GM19463 (cell line): ENCODE measurements around the gene MEN1.
A peak's percentile ranks its signal among the peaks of the same experiment; 100 is the strongest.
"Not testable (repeated sequence)": the region's sequence is repeated elsewhere in the genome, so short reads cannot be mapped to it uniquely, and the experiment has no call there.

Experiments used
- ATAC-seq: cut with Tn5 transposase; IDR thresholded peaks from one replicate; pipeline ENCODE4 v1.9.1; 2021; ENCODE audit warnings: mild to moderate bottlenecking, moderate library complexity; ENCODE audit not compliant: unreplicated experiment

MEN1 gene

GRCh38 chr11:64834031-64834722, 23.8 kb upstream of the MEN1 start:
- ATAC-seq, result no peak

- no peak for ATAC-seq
Observed at GRCh38 chr11:64833509-64833908, 23.2 kb upstream of the MEN1 start.

DNA sequence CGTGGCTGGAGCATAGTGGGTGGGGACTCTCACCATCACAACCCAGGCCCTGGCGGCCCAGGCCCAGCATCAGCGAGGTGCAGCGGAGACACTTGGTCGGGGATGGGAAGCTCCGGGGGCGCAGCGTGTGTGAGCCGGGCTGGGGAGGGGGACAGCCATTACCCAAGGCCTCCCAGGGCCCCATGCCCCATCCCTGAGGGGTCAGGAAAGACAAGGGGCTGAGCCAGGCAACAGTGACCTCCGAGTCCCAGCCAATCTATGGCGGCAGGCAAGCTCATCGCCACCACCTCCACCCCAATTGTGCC, 22.8 kb upstream of the MEN1 start:
- ATAC-seq, result no peak

DNA sequence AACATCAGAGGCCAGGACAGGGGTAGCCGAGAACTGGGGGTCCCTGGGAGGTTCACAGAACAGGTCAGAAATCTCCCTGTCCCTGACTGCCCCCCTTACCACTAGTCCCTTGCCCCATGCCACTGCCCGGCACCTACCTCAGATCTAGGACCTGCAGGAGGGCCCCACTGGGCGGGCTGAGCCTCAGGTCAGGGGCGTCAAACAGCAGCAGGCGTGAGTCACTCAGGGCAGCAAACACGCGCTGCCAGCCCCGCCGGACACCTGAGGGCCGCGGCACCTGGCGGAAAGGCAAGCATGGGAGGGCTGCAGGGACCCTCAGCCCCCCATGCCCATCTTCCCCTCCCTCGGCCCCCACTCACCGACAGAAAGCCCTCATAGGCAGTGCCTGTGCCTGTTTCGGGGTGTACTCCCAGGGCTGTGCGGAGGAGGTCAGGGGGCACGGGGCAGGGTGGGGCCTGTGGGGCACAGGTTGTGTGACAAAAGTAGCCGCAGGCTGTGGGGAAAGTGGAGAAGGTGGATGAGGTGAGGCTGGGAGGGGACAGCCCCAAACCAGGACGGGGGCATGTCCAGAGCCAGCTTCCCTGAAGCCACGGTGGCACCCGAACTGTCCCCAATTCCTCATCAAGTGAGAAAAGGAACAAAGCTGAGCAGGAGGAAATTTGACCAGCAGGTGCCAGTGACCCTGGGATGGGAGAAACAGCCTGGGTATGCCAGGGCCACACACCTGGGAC, 22.3 kb upstream of the MEN1 start:
- no peak for ATAC-seq

- ATAC-seq, result no peak
Observed at GRCh38 chr11:64831411-64831891, 21.1 kb upstream of the MEN1 start.

DNA sequence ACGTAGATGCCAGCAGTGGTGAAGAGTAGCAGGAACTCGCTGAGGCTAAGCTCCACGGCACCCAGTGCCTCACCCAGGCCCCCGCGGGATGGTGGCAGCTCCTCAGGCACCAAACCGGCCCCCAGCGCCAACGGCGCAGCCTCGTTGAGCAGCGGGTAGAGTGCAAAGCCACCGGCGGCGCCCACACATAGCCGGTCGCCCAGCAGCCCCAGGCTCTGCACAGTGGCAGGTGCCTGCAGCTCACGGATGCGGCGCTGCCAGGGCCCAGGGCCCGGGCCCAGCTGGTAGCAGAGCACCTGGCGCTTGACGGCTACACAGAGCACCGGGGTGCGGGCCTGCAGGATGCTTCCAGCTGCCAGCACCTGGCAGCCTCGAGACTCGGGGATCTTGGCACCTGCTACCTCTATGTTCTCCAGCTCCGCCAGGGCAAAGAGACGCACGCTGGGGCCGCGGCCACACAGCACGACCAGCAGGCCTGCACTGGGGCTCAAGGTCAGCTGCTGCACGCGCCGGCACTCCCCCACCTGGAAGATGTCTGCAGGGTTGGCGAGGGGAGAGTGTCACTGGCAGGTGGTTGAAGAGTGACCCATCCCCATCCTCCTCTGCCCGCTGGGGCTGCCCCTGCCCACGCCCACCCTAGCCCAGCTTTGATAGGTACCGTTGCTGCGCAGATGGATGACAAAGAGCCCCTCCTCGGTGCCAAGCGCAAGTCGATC, 19.3 kb upstream of the MEN1 start:
- ATAC-seq, result no peak

DNA sequence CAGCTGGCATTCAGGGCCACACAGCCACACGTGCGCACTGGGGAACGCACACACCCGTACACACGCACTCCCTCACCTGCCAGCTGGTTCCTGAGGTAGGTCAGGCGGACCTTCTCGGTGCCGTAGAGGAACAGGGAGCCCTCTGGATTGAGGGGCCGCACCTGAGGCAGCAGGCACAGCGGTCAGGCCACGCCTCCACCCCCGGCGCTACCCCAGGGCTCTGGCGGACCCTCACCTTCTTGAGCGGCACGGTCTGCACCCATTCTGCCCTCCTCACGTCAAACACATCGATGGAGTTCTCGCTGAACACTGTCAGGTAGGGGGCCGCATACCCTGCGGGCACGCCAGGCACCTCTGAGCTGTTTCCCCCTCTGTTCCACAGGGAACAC, 17.1 kb upstream of the MEN1 start:
- ATAC-seq, result no peak

DNA sequence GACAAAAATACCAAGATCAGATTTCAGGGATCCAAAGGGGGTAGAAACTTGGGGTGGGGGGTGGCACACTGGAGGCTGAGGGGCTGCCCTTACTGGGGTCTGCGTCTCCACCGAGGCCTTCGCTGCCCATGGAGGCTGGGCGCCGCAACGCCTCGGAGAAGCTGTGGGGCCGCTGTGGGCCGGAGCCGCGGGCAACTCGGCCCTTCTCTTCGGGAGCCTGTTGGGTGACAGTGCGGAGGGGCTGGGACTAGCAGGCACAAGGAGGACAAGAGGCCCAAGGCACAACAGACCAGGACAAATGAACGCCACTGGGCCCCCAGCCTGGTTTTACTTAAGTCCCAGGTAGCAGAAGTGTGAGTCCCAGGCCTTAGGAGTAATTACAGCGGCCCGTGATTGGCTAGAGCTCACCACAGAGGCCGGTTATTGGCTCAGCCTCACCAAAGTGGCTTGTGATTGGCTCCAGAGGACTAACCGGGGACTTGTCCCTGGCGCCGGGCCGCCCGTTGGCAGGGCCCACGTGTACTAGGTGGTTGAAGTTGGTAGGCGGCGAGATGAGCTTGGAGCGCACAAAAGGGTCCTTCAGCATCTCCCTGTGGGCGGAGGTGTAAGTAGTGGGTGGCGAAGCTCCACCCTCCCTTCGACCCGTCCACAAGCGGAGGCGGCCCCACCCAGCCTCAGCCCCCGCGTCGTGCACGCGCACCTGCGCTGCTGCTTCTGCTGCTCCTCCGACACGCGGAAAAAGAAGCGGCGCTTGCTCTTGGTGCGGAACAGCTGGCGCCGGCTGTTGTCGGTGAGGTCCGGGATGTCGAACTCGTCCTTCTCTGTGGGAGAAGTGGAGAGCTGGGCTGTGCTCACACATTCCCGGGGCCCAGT, 16.5 kb upstream of the MEN1 start:
- ATAC-seq, result no peak

DNA sequence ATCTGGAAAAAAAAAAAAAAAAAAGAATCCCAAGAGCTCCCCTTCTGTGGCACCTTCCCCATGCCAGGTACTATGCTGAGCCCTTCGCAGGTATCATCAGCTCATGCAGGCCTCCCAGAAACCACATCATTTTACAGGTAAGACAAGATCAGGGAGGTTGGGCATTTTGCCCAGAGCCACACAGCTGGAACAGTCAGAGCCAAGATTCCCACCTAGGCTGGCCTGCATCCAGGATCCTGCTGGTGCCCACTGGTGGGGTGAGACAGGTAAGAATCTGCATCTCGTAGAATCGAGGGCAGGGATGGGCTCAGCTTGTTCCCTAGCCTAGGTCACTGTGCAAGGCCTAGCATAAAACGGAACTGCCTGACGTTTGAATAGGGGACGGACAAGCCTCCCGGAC, 15.7 kb upstream of the MEN1 start:
- ATAC-seq, result no peak

DNA sequence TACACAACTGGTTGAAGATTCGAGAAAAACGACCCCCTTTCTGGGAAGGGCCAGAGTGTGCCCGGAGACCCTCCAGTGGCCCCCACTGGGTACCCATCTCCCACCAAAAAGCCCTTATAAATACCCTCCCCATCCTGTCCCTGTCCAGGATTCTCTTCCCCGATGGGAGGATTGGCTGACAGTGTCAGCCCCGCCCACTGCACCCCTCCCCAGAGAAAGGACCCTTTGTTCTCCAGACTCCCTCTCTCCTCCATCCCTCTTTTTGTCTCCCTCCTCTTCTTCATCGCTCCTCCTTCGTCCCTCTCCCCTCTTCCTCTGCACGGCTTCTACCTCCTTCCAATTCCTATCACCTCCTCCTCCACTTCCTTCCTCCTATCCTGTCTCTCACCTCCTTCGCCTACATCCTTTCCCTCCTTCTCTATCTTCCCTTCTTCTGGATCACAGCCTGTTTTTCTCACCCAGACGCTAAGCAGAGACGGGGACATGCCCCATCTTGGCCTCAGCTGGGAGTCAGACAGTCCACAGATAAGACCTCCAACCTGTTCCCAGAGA, 13.3 kb upstream of the MEN1 start:
- no peak for ATAC-seq

DNA sequence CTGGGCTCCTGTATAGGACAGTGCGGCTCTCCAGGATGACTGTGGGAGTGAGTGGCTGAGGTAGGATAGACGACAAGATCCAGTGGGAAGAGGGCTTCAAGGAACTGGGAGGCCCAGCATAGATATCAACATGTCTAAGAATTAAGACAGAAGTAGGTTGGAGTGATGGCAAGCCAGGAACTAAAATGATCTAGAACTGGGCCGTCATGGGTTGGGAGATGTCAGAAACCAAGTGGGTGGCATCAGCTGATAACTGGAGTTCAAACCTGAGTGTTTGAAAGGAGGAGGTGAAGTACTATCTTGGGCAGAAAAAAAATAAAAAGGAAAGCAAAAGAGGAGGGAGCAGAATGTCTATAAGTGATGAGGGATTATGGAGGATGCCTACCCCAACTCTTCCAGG, 7.1 kb upstream of the MEN1 start:
- no peak for ATAC-seq

GRCh38 chr11:64815433-64815832, 5.1 kb upstream of the MEN1 start:
- not testable (repeated sequence) for ATAC-seq

- ATAC-seq, result peak; percentile 59
Observed at GRCh38 chr11:64814712-64815187, 4.4 kb upstream of the MEN1 start.

GRCh38 chr11:64813826-64814225, 3.5 kb upstream of the MEN1 start:
- ATAC-seq, result no peak

DNA sequence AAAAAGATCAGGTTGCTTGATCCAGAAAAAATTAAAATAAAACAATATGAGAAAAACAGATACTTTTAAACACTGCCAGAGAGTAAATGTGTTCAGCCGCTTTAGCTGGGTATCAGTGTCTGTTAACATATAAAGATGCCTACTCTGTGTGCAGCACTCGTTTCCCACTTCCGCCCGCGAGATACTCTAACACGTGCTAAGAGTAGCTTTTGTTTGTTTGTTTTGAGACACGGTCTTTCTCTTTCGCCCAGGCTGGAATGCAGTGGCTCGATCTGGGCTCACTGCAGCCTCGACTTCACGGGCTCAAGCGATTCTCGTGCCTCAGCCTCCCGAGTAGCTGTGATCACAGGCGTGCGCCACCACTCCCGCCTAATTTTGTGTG, 531 bp upstream of the MEN1 start:
- no peak for ATAC-seq

- no peak for ATAC-seq
Observed at GRCh38 chr11:64809781-64810241, 540 bp downstream of the MEN1 start.

GRCh38 chr11:64805481-64805880, 4.9 kb downstream of the MEN1 start:
- no peak for ATAC-seq

- ATAC-seq, result no peak
Observed at GRCh38 chr11:64804346-64805210, 5.8 kb downstream of the MEN1 start.

DNA sequence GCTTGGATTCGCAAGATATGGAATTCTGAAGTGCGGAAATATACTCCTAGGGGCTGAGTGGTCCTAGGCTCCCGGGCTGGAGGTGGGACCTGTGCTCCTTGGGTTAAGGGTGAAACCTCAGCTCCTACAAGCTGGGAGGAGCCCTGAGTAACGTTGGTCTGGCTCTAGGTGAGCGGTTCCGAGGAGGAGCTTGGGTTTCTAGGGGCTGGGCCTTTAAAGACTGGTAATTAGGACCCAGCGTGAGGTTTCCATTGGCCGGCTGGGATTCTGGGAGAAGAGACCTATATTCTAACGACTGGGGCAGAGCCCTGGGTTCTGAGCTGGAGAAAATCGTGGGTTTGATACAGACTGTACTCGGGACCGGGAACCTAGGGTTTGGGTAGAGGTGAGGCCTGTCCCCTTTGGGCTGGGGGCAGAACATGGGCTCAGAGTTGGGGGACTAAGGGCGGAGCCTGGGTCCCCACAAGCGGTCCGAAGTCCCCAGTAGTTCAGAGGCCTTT, 6.5 kb downstream of the MEN1 start:
- no peak for ATAC-seq
